GM19397 (cell line): ENCODE results near the gene FAM174C.
"Not testable (repeated sequence)": the region's sequence is repeated elsewhere in the genome, so short reads cannot be mapped to it uniquely, and the experiment has no call there.

Experiments
- ATAC-seq: cut with Tn5 transposase; IDR thresholded peaks from one replicate; pipeline ENCODE4 v1.9.1; 2021; ENCODE audit warnings: mild to moderate bottlenecking, moderate library complexity; ENCODE audit not compliant: unreplicated experiment

FAM174C gene

GRCh38 chr19:1237027-1237659, 38.2 kb upstream of the FAM174C start:
- ATAC-seq = no peak

- ATAC-seq = no peak
These were observed 37.5 kb upstream of the FAM174C start, which contains the start of gene CBARP for GRCh38 chr19:1237754-1238368. Gene CBARP, minus strand, starts transcription at chr19:1238005. Its CDS starts 1,905 bp downstream, at chr19:1236100.

- no peak for ATAC-seq
These were observed 36.7 kb upstream of the FAM174C start for GRCh38 chr19:1238369-1239303.

- no peak for ATAC-seq
These were observed 35.9 kb upstream of the FAM174C start for GRCh38 chr19:1239420-1239795.

GRCh38 chr19:1239796-1240737, 35.3 kb upstream of the FAM174C start:
- no peak for ATAC-seq

GRCh38 chr19:1240925-1241324, 34.4 kb upstream of the FAM174C start:
- no peak for ATAC-seq

- ATAC-seq = peak; percentile 66
These were observed 33.8 kb upstream of the FAM174C start, which contains the start of gene ATP5F1D for GRCh38 chr19:1241417-1242095. Gene ATP5F1D, plus strand, starts transcription at chr19:1241751. Its CDS starts 100 bp downstream, at chr19:1241851.

- no peak for ATAC-seq
These were observed 31.3 kb upstream of the FAM174C start for GRCh38 chr19:1243768-1244692.

- no peak for ATAC-seq
These were observed 30.5 kb upstream of the FAM174C start for GRCh38 chr19:1244693-1245451.

- no peak for ATAC-seq
These were observed 29.7 kb upstream of the FAM174C start for GRCh38 chr19:1245494-1246264.

GRCh38 chr19:1246265-1247087, 28.9 kb upstream of the FAM174C start:
- not testable (repeated sequence) for ATAC-seq

GRCh38 chr19:1247748-1248138, 27.6 kb upstream of the FAM174C start:
- no peak for ATAC-seq

- peak; percentile 9 for ATAC-seq
These were observed 27.1 kb upstream of the FAM174C start, which contains the start of gene MIDN for GRCh38 chr19:1248139-1248785. Gene MIDN, plus strand, starts transcription at chr19:1248583. Its CDS starts 1,714 bp downstream, at chr19:1250297.

- ATAC-seq = peak; percentile 30
These were observed 26.5 kb upstream of the FAM174C start for GRCh38 chr19:1248786-1249297.

GRCh38 chr19:1249298-1249989, 25.9 kb upstream of the FAM174C start:
- peak; percentile 41 for ATAC-seq
